ES-I3 (cell line): ENCODE results near the gene HSPA4L.

Experiments used
- H3K36me3 ChIP-seq: 2 replicates; pipeline ENCODE4 v1.6.1; 2013; ENCODE audit warnings: mild to moderate bottlenecking, low read length, control low read depth, moderate library complexity; ENCODE audit not compliant: insufficient read depth
- H3K4me1 ChIP-seq: 2 replicates; pipeline ENCODE4 v1.6.1; 2013; ENCODE audit warnings: mild to moderate bottlenecking, control low read depth, low read length; ENCODE audit not compliant: insufficient read depth
- H3K9ac ChIP-seq: 2 replicates; pipeline ENCODE4 v1.6.1; 2013; ENCODE audit warnings: low read depth, mild to moderate bottlenecking, low read length, moderate library complexity
- H3K9me3 ChIP-seq: 2 replicates; pipeline ENCODE4 v1.6.1; 2013; ENCODE audit warnings: mild to moderate bottlenecking, low read length, moderate library complexity; ENCODE audit not compliant: control insufficient read depth, insufficient read depth

Gene HSPA4L

GRCh38 chr4:127782275-127783025 is at the start of gene HSPA4L:
TSS of gene HSPA4L (plus strand) at chr4:127782322. CDS start at chr4:127782551, 229 bp downstream.
- Histone ChIP-seq H3K9me3 (no peaks in the 10 kb centered on the region), H3K4me1 (peaks cover 3% of the 10 kb centered on the region; the same call in 1 of the 2 replicates), H3K9ac (peak within 1 kb of the TSS; percentile 82), H3K36me3 (no peaks in the 10 kb centered on the region)

GRCh38 chr4:127732623-127733328 is 49.3 kb upstream of the HSPA4L start:
- Histone ChIP-seq H3K9ac (no peak overlapping the region), H3K9me3 (no peaks in the 10 kb centered on the region), H3K4me1 (no peaks in the 10 kb centered on the region), H3K36me3 (no peaks in the 10 kb centered on the region)

- Histone ChIP-seq H3K9ac (no peak overlapping the region), H3K36me3 (no peaks in the 10 kb centered on the region), H3K9me3 (no peaks in the 10 kb centered on the region), H3K4me1 (no peaks in the 10 kb centered on the region)
Observed at GRCh38 chr4:127734976-127735375, 47.1 kb upstream of the HSPA4L start.

- H3K9me3 ChIP-seq: peaks cover 8% of the 10 kb centered on the region
- H3K9ac ChIP-seq: no peak overlapping the region
- no peaks in the 10 kb centered on the region for H3K36me3 ChIP-seq
- H3K4me1 ChIP-seq: no peaks in the 10 kb centered on the region
Observed at GRCh38 chr4:127737295-127737694, 44.8 kb upstream of the HSPA4L start.

- peaks cover 10% of the 10 kb centered on the region for H3K9me3 ChIP-seq
- no peaks in the 10 kb centered on the region for H3K4me1 ChIP-seq
Observed at GRCh38 chr4:127741247-127741646, 40.9 kb upstream of the HSPA4L start.

GRCh38 chr4:127747883-127748282 is 34.2 kb upstream of the HSPA4L start:
- Histone ChIP-seq H3K36me3 (no peaks in the 10 kb centered on the region), H3K9ac (no peak overlapping the region), H3K4me1 (no peaks in the 10 kb centered on the region), H3K9me3 (0 out of 2 replicates have a peak, but pooled peaks cover 3% of the 10 kb centered on the region)

More at GRCh38 chr4:127741247-127741646, 40.9 kb upstream of the HSPA4L start:
- H3K36me3 ChIP-seq: no peaks in the 10 kb centered on the region
- no peak overlapping the region for H3K9ac ChIP-seq

- Histone ChIP-seq H3K9ac (no peak overlapping the region), H3K4me1 (no peaks in the 10 kb centered on the region), H3K36me3 (no peaks in the 10 kb centered on the region), H3K9me3 (0 out of 2 replicates have a peak, but pooled peaks cover 3% of the 10 kb centered on the region)
Observed at GRCh38 chr4:127748957-127749356, 33.2 kb upstream of the HSPA4L start.

- Histone ChIP-seq H3K9me3 (no peaks in the 10 kb centered on the region; the same call in 1 of the 2 replicates), H3K4me1 (no peaks in the 10 kb centered on the region), H3K9ac (no peak overlapping the region), H3K36me3 (no peaks in the 10 kb centered on the region)
Observed at GRCh38 chr4:127756906-127757305, 25.2 kb upstream of the HSPA4L start.

- no peaks in the 10 kb centered on the region; the same call in 1 of the 2 replicates for H3K9me3 ChIP-seq
- H3K36me3 ChIP-seq: no peaks in the 10 kb centered on the region
- H3K4me1 ChIP-seq: no peaks in the 10 kb centered on the region
- H3K9ac ChIP-seq: no peak overlapping the region
Observed at GRCh38 chr4:127759228-127759820, 22.8 kb upstream of the HSPA4L start.

GRCh38 chr4:127759893-127760292 is 22.2 kb upstream of the HSPA4L start:
- Histone ChIP-seq H3K4me1 (no peaks in the 10 kb centered on the region), H3K9ac (no peak overlapping the region), H3K9me3 (no peaks in the 10 kb centered on the region; the same call in 1 of the 2 replicates), H3K36me3 (no peaks in the 10 kb centered on the region)

- Histone ChIP-seq H3K9me3 (no peaks in the 10 kb centered on the region), H3K36me3 (no peaks in the 10 kb centered on the region), H3K9ac (no peak overlapping the region), H3K4me1 (peaks cover 4% of the 10 kb centered on the region; the same call in 1 of the 2 replicates)
Observed at GRCh38 chr4:127771535-127772275, 10.4 kb upstream of the HSPA4L start.

- H3K4me1 ChIP-seq: peaks cover 5% of the 10 kb centered on the region; the same call in 1 of the 2 replicates
- no peaks in the 10 kb centered on the region for H3K36me3 ChIP-seq
- H3K9ac ChIP-seq: no peak overlapping the region
- no peaks in the 10 kb centered on the region for H3K9me3 ChIP-seq
Observed at GRCh38 chr4:127772769-127773671, 9.1 kb upstream of the HSPA4L start.

GRCh38 chr4:127775843-127776242 is 6.3 kb upstream of the HSPA4L start:
- Histone ChIP-seq H3K9ac (no peak overlapping the region), H3K9me3 (no peaks in the 10 kb centered on the region), H3K4me1 (peaks cover 5% of the 10 kb centered on the region; the same call in 1 of the 2 replicates), H3K36me3 (no peaks in the 10 kb centered on the region)
